Measurements from ENCODE around the gene ETV3. TPM values are rescaled to one million over a fixed set of nuclear protein-coding genes. Genes with fewer than 3 reads are reported as not detected.

Gene ETV3
- total and polyA plus RNA-seq, 2 of the 13 experiments (the other 11 are each of a cell fraction or from before 2014, with no cell fraction given), result 4.2 to 5.8 TPM

DNA sequence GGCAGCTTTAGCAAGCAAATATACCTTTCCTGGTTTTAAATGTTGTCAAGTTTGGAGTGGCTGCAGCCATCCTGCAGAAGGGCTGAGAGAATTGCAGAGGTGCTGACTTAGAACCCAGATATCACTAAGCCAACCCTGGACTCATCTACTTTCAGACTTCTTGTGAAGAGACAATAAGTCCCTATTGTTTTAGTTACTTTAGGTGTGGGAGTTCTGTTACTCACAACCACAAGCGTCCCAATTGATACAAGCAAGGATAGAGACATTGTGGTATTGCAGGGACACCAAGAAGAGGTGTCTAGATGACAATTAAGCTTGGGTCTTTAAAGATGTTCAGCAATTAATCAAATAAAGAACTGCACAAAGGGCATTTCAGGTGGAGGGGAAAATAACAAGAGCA is 8.8 kb upstream of the ETV3 start:
- Histone ChIP-seq H3K4me1 (ENCODE audit: insufficient read depth, low read length) (peaks cover 7% of the 10 kb centered on the region; the same call in 1 of the 2 replicates), H3K27ac (ENCODE audit: extremely low read length, insufficient read depth, low read length) (no peak overlapping the region), H3K79me2 (ENCODE audit: insufficient read depth, low read length) (no peaks in the 10 kb centered on the region), H3K9me3 (ENCODE audit: low read length) (no peaks in the 10 kb centered on the region), H4K20me1 (ENCODE audit: insufficient read depth, low read length) (no peaks in the 10 kb centered on the region), H3K4me3 (replicated peaks in 1 of 3; ENCODE audit: insufficient read depth in 1 of 3, low read depth in 2 of 3, low read length in 3 of 3) (no peak overlapping the region), H3K36me3 (replicated peaks in 1 of 2; ENCODE audit: control insufficient read depth in 1 of 2, insufficient read depth in 2 of 2, low read length in 2 of 2) (no peaks in the 10 kb centered on the region), H3K4me2 (ENCODE audit: low read depth, low read length) (no peak overlapping the region), H3K9ac (ENCODE audit: insufficient read depth, low read depth, low read length) (no peak overlapping the region), H3K27me3 (ENCODE audit: control insufficient read depth in 1 of 2, insufficient read depth in 2 of 2, low read length in 2 of 2) (peaks cover 0 to 4% of the 10 kb centered on the region in 2 experiments; a peak in 1 of 5 replicates), H2AFZ (ENCODE audit: low read length) (no peak overlapping the region)
- no peak for FAIRE-seq
- no peak for ATAC-seq
- WGBS (ENCODE audit: low lambda C conversion rate), result 25% methylated on average over 1 of the region's 1 CpG
- DNase-seq (ENCODE audit: low spot score), result no peak
- ChIA-PET POLR2A (no interaction called here), CTCF (ENCODE audit: low intra/inter-chr PET ratio, low total read pairs) (no interaction called here)
- intact Hi-C loops (cut with micrococcal nuclease; ENCODE audit: unreplicated experiment), result no loop called here
- no peak for TF ChIP-seq GATAD1 (CRISPR knock-in tag; IDR thresholded peaks at IDR 0.05)
- no peak for TF ChIP-seq GABPB1 (CRISPR knock-in tag; IDR thresholded peaks at IDR 0.05)
- TF ChIP-seq, protein P1, sequence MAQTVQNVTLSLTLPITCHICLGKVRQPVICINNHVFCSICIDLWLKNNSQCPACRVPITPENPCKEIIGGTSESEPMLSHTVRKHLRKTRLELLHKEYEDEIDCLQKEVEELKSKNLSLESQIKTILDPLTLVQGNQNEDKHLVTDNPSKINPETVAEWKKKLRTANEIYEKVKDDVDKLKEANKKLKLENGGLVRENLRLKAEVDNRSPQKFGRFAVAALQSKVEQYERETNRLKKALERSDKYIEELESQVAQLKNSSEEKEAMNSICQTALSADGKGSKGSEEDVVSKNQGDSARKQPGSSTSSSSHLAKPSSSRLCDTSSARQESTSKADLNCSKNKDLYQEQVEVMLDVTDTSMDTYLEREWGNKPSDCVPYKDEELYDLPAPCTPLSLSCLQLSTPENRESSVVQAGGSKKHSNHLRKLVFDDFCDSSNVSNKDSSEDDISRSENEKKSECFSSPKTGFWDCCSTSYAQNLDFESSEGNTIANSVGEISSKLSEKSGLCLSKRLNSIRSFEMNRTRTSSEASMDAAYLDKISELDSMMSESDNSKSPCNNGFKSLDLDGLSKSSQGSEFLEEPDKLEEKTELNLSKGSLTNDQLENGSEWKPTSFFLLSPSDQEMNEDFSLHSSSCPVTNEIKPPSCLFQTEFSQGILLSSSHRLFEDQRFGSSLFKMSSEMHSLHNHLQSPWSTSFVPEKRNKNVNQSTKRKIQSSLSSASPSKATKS (CRISPR knock-in tag; IDR thresholded peaks at IDR 0.05), result no peak
- TF ChIP-seq, protein P2, sequence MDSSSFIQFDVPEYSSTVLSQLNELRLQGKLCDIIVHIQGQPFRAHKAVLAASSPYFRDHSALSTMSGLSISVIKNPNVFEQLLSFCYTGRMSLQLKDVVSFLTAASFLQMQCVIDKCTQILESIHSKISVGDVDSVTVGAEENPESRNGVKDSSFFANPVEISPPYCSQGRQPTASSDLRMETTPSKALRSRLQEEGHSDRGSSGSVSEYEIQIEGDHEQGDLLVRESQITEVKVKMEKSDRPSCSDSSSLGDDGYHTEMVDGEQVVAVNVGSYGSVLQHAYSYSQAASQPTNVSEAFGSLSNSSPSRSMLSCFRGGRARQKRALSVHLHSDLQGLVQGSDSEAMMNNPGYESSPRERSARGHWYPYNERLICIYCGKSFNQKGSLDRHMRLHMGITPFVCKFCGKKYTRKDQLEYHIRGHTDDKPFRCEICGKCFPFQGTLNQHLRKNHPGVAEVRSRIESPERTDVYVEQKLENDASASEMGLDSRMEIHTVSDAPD (CRISPR knock-in tag; IDR thresholded peaks at IDR 0.05), result no peak
- no peak for TF ChIP-seq ZFP36 (IDR thresholded peaks at IDR 0.05; ENCODE audit: borderline replicate concordance, low read depth, low read length, partially characterized antibody)
- no peak for TF ChIP-seq ZNF816 (CRISPR knock-in tag; IDR thresholded peaks at IDR 0.05; ENCODE audit: borderline replicate concordance)
- no peak for TF ChIP-seq CHD2 (IDR thresholded peaks at IDR 0.05; ENCODE audit: low read depth, low read length)
- TF ChIP-seq RBAK (CRISPR knock-in tag; IDR thresholded peaks at IDR 0.05), result no peak
- TF ChIP-seq MAZ (IDR thresholded peaks at IDR 0.05; ENCODE audit: borderline replicate concordance, low read depth, low read length), result no peak
- TF ChIP-seq MAZ (CRISPR knock-in tag; IDR thresholded peaks at IDR 0.05; ENCODE audit: low read depth), result no peak
- in situ Hi-C loops (cut with HindIII; ENCODE audit: extremely low pct_ligation_motif_present, low pct_unique_long_range_greater_than_20kb), result no loop called here
- no TSS peak for BruUV-seq (replicated peaks)
